ENCODE measurements around the gene SPTBN1. TPM values are rescaled to one million over a fixed set of nuclear protein-coding genes. Genes with fewer than 3 reads are reported as not detected.

Gene SPTBN1
- total and polyA plus RNA-seq, 2 of the 13 experiments (the other 11 are each of a cell fraction or from before 2014, with no cell fraction given): 123 to 299 TPM

- TF ChIP-seq SMAD1 (CRISPR knock-in tag; IDR thresholded peaks at IDR 0.05; ENCODE audit: borderline replicate concordance, low read depth): 0 out of 2 replicates have a peak, but pooled peaks have one; percentile 35
- peak; percentile 48; the same call in 1 of the 2 replicates for TF ChIP-seq THAP9 (CRISPR knock-in tag; IDR thresholded peaks at IDR 0.05; ENCODE audit: borderline replicate concordance)
- peak; percentile 5; the same call in 1 of the 2 replicates for TF ChIP-seq SP2 (CRISPR knock-in tag; IDR thresholded peaks at IDR 0.05)
- TF ChIP-seq KDM6A (CRISPR knock-in tag; IDR thresholded peaks at IDR 0.05; ENCODE audit: low read depth): no peak
- 0 out of 2 replicates have a peak, but pooled peaks have one; percentile 49 for TF ChIP-seq ZSCAN30 (CRISPR knock-in tag; IDR thresholded peaks at IDR 0.05)
- no peak for TF ChIP-seq GMEB2 (CRISPR knock-in tag; IDR thresholded peaks at IDR 0.05; ENCODE audit: low read depth)
- TF ChIP-seq, protein P1, sequence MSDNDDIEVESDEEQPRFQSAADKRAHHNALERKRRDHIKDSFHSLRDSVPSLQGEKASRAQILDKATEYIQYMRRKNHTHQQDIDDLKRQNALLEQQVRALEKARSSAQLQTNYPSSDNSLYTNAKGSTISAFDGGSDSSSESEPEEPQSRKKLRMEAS (IDR thresholded peaks at IDR 0.05): 0 out of 2 replicates have a peak, but pooled peaks have one; percentile 21
- 0 out of 2 replicates have a peak, but pooled peaks have one; percentile 28 for TF ChIP-seq SIX4 (CRISPR knock-in tag; IDR thresholded peaks at IDR 0.05)
- TF ChIP-seq KLF6 (CRISPR knock-in tag; IDR thresholded peaks at IDR 0.05): 0 out of 2 replicates have a peak, but pooled peaks have one; percentile 14
- TF ChIP-seq CEBPG (CRISPR knock-in tag; IDR thresholded peaks at IDR 0.05): peak; percentile 32; the same call in 1 of the 2 replicates
- TF ChIP-seq, protein P2, sequence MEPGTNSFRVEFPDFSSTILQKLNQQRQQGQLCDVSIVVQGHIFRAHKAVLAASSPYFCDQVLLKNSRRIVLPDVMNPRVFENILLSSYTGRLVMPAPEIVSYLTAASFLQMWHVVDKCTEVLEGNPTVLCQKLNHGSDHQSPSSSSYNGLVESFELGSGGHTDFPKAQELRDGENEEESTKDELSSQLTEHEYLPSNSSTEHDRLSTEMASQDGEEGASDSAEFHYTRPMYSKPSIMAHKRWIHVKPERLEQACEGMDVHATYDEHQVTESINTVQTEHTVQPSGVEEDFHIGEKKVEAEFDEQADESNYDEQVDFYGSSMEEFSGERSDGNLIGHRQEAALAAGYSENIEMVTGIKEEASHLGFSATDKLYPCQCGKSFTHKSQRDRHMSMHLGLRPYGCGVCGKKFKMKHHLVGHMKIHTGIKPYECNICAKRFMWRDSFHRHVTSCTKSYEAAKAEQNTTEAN (CRISPR knock-in tag; conservative IDR thresholded peaks at IDR 0.05): peak; percentile 30; the same call in 1 of the 2 replicates
- TF ChIP-seq ZNF230 (CRISPR knock-in tag; IDR thresholded peaks at IDR 0.05): peak; percentile 60; the same call in 1 of the 2 replicates
- peak; percentile 7; the same call in 1 of the 2 replicates for TF ChIP-seq KAT7 (CRISPR knock-in tag; IDR thresholded peaks at IDR 0.05; ENCODE audit: borderline replicate concordance)
- no peak; the same call in 1 of the 2 replicates for TF ChIP-seq ZSCAN31 (CRISPR knock-in tag; IDR thresholded peaks at IDR 0.05; ENCODE audit: low read depth)
- 0 out of 2 replicates have a peak, but pooled peaks have one; percentile 60 for TF ChIP-seq ZNF263 (CRISPR knock-in tag; IDR thresholded peaks at IDR 0.05)
- no peak for TF ChIP-seq ATF5 (CRISPR knock-in tag; IDR thresholded peaks at IDR 0.05; ENCODE audit: low read depth)
- peak; percentile 84 for TF ChIP-seq IKZF4 (CRISPR knock-in tag; IDR thresholded peaks at IDR 0.05; ENCODE audit: borderline replicate concordance, low read depth, not compliant biosample characterization)
- TF ChIP-seq ZNF792 (CRISPR knock-in tag; IDR thresholded peaks at IDR 0.05): peak; percentile 46; the same call in 1 of the 2 replicates
- TF ChIP-seq, protein P3, sequence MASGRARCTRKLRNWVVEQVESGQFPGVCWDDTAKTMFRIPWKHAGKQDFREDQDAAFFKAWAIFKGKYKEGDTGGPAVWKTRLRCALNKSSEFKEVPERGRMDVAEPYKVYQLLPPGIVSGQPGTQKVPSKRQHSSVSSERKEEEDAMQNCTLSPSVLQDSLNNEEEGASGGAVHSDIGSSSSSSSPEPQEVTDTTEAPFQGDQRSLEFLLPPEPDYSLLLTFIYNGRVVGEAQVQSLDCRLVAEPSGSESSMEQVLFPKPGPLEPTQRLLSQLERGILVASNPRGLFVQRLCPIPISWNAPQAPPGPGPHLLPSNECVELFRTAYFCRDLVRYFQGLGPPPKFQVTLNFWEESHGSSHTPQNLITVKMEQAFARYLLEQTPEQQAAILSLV (CRISPR knock-in tag; IDR thresholded peaks at IDR 0.05; ENCODE audit: borderline replicate concordance): 0 out of 2 replicates have a peak, but pooled peaks have one; percentile 17
- TF ChIP-seq AKAP8 (CRISPR knock-in tag; IDR thresholded peaks at IDR 0.05): no peak
- peak; percentile 72; the same call in 1 of the 2 replicates for TF ChIP-seq REXO4 (CRISPR knock-in tag; IDR thresholded peaks at IDR 0.05; ENCODE audit: borderline replicate concordance)
Measured at GRCh38 chr2:54455131-54455562, 980 bp upstream of the SPTBN1 start (continued).
